GM18868 (cell line): ENCODE data around the gene C16orf74.

Experiments
- ATAC-seq: cut with Tn5 transposase; IDR thresholded peaks from one replicate; pipeline ENCODE4 v1.9.1; 2021; ENCODE audit warnings: mild to moderate bottlenecking, moderate library complexity; ENCODE audit not compliant: unreplicated experiment

The C16orf74 gene

DNA sequence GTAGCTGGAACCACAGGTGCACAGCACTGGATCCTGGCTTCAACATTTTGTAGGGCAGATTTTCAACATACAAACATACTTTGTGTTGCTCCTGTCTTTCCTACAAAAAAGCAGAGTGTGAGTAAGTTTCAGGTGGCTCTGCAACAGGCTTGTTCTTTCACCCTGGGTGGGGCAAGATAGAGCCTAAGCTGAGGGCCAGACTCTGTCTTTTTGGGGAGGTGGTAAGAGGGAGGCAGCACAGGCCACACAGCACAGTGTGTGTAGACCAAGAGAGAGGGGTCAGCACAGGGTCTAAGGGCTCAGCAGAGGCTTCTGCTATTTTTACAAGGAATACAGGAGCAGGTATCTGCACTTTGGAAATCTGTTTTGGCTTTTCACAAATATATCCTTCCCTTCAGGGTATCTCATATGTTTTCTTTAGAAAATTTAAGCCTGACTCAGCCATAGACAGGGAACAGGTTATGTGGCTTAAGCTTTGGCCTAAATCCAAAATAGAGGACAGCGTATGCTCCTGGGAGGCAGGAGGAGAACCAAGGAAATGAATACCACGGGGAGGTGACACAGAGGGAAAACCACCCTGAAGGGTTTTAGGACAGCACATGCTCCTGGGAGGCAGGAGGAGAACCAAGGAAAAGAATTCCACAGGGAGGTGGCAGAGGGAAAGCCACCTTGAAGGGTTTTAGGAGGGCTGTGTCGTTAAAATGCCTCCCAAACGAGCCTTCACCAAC, 26.9 kb upstream of the C16orf74 start:
- ATAC-seq, result no peak

DNA sequence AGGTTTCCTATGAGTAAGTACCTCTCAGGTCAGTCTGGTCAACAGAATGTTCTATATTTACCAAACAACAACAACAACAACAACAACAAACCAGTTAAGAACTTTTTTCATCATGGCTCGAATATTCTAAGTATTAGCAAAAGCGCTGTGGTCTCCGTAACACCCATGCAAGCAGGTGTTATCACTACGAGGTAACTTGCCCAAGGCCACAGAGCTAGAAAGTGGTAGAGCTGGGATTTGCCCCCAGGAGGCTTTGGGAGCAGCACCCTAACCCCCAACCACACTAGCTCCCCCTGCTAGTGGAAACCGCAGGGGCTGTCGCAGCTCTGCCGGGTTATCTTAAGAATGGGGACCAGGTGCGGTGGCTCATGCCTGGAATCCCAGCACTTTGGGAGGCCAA, 23.9 kb upstream of the C16orf74 start:
- ATAC-seq, result no peak

DNA sequence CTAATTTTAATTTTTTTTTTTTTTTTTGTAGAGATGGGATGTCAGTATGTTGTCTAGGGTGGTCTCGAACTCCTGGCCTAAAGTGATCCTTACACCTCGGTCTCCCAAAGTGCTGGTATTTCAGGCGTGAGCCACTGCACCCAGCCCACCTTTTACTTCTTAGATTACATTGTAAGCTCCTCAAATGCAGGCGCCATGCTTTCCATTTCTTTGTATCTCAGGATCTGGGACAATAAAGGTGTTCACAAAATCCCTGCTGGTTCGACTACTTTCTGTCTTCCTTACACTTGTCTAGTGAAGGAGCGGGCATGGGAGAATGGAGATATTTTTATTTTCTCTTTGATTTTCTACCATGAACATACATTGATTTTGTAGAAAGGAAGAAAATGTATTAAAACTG, 23.2 kb upstream of the C16orf74 start:
- no peak for ATAC-seq

DNA sequence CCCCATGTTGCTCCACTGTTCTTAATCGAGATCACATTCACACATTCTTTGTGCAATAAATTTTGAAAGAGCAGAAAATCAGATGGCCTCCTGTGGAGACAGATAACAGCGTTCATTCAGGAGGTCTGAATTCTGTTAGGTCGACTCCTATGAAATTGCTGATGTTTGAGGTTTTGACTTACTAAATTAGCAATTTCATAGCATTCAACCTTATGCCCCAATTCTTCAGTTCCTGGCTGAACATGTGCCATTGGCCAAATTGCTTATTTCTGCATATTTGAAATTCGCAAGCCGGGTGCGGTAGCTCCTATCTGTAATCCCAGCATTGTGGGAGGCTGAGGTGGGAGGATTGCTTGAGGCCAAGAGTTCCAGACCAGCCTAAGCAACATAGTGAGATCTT, 22.1 kb upstream of the C16orf74 start:
- no peak for ATAC-seq

DNA sequence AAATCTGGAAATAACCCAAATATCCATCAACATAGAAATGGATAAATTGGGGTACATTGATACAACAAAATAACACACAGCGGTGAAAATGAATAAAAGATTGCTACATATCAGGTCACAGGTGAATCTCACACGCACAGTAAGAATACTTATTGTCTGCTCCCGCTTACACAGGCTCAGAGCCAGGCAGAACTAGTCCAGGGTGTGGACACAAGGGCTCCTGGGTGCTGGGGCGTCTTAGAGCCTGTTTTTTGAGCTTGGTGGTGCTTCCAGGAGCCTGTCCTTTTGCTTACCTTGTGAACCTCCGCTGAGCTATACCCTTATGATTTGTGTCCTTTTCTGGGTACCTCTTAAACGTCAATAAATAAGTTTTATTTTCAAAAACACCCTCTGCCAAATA, 19.8 kb upstream of the C16orf74 start:
- ATAC-seq, result no peak

DNA sequence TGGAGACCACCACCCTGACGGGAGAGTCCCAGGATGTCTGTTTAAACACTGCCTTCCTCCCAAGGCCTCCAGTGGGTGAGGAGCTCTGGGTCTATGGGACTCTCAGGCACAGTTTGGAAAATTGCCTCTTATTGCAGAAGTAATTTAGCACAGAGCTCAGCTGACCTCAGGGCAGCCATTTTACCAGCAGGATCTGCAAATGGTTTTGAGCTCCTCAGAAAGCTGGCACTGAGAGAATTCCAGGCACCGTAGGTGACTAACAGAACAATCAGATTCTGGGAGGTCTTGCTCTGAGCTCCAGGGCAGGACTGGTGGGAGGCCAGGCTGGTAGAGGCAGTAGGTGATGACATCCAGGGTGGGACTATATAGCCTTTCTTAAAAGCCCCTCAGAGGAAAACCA, 17.3 kb upstream of the C16orf74 start:
- ATAC-seq, result no peak

DNA sequence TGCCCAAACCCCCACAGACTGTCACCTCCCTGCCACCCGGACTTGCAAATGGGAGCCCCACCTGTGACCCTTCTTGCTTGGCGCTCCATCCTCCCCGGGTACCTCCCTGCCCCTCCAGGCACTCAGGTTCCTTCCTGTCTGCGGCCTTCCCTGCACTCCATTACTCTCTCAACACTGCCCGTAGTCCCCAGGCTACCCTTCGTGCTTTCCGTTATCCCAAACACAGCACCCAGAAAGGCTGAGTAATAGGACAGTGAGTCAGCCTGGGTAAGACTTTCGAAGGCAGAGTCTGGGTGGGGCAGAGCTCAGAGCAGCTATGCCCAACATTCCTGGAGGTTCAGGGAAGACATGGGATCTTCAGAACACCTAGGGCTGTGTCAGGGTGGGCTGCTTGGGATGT, 16.6 kb upstream of the C16orf74 start:
- no peak for ATAC-seq

DNA sequence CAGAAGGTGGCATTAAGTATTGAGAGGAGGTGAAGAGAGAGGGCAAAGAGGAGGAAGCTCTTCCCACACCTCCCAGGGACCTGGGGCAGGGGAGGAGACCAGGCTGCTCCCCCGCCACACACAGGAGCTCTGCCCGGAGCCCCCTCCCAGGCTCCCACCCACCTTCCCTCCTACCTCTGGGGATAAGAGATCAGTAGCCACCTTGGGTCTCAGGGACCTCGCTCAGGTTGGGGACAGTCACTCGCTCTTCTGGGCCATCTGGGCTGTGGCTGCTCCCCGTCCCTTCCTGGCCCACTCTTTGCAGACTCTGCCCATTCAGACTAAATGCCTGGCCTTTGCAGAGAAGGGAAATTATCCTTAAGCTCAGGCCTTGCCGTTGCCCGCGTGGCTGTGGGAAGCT, 14.9 kb upstream of the C16orf74 start:
- no peak for ATAC-seq

DNA sequence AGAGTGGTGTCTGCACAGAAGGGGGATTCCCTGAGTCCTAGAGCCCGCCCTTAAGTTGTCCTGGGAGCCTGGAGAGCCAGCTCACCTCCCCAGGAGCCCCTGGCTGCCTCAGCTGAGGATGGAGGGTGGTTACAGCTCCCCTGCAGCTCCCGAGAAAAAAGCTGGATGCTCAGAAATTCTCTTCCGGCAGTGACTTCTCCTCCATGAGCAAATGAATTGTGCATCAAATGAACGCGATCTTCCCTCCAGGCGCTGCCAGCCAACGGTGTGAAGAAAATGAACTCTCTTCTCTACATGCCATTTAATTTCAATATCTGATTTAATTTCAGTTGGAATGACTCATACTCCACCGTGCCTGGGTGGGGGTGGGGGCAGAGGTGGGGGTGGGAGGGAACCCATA, 14.3 kb upstream of the C16orf74 start:
- no peak for ATAC-seq

DNA sequence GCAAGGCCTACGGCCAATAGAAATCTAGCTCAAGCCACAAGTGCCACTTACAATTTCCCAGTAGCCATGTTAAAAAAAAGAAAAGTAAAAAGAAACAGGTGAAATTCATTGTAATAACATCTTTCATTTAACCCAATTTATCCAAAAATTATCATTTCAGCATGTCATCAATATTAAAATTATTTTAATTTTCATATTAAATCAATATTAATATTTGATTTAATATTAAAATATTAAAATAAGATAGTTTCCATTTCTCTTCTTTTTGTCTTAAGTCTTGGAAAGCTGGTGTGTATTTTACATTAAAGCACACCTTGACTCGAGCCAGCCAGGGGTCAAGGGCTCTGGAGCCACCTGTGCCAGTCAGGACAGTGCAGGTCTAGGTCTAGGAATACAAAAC, 12.7 kb upstream of the C16orf74 start:
- ATAC-seq, result no peak

DNA sequence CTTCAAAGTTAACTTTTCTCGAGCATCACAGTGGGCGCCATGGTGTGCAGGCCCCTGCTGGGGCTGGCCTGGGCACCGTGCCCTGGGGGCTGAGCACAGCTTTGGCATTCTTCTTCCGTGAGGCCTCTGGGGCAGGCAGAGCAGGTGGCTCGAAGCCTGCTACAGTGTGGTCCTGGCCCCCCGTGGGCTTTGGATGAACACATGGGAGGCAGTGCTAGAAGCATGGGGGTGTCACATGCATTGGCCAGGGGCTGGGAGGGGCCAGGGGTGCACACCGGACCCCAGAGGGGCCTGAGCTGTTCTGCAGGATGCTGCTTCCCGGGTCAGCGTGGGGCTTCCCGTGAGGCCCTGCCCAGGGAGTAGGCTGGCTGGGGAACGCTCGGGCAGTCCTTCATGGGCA, 12.1 kb upstream of the C16orf74 start:
- ATAC-seq, result no peak

DNA sequence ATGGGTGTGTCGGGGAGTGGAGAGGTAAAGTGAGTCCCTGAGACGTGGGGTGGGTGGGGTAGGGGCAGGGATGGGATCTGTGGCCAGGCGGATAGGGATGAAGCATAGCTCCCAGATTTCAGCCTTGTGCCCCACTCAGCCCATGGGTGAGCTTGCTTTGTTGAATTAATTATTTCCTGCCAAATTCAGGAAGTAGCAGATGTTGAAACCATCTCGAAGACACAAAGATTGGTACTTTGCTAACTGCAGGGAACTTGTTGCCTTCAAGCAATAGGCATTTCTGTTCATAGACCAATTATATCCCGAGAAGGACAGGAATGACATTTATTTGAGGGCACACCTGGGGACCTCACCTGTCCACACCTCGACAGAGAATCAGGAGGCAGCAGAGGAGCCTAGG, 11.0 kb upstream of the C16orf74 start:
- ATAC-seq, result no peak

DNA sequence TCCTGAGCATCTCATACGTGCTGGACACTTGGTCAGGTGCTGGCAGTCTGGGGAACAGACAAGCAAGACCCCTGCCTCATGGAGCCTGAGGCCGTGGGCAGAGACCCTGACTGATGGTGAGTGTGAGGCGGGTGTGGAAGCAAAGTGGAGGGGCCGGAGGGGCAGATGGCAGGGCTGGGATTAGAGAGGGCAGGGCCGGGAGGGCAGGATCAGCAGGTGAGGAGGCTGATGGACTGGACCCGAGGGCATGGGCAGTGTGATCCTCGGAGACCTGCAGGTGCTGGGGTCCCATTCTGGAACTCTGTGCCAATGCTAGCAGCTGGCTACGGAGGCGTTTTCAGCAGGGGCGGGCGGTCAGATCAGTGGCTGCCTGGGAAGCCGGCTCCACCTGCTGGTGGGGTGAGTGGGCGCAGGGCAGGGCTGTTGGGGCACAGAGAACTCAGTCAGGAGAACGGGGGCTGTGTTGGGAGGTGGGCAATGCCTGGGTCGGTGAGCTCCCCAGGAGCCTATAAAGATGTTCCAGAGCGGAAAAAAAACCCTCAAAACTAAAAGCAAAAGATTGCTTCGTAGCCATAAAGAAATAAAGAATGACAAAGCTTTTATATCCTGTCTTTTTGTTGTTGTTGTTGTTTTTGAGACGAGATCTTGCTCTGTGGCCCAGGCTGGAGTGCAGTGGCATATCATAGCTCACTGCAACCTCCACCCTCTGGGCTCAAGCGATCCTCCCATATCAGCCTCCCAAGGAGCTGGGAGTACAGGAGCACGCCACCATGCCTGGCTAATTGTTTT, 8.9 kb upstream of the C16orf74 start:
- peak; percentile 25 for ATAC-seq

DNA sequence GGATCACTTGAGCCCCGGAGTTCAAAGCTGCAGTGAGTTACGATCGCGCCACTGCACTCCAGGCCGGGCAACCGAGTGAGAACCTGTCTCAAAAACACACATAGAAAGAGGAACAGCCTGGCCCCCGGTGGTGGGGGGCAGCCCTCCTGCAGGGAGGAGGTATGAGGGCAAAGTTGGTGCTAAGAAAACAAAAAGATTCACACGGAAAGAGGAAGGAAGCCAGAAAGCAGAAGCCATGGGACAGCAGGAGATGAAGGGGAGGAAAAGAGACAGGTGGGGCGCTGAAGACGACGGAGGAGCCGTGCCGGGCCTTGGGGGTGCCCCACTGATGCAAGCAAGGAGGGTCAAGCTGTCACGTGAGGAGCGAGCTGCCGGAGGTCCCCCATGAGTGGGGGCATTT, 8.2 kb upstream of the C16orf74 start:
- ATAC-seq, result no peak

DNA sequence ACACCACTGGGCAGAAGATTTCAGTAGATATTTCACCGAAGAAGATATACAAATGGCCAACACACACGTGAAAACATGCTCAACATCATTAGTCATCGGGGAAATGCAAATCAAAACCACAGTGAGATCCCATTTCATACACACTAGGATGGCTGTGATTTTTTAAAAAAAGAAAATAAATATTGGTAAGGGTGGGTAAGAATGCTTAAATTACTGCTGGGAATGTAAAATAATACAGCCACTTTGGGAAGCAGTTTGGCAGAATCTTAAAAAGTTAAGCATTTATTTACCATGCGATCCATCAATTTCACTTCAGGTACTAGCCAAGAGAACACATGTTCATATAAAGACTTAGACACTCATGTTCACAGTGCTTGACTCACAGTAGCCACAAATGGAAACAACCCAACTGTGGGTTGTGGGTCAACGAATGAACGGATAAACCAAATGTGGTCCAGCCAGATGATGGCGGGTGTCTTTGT, 6.5 kb upstream of the C16orf74 start:
- peak; percentile 30 for ATAC-seq

DNA sequence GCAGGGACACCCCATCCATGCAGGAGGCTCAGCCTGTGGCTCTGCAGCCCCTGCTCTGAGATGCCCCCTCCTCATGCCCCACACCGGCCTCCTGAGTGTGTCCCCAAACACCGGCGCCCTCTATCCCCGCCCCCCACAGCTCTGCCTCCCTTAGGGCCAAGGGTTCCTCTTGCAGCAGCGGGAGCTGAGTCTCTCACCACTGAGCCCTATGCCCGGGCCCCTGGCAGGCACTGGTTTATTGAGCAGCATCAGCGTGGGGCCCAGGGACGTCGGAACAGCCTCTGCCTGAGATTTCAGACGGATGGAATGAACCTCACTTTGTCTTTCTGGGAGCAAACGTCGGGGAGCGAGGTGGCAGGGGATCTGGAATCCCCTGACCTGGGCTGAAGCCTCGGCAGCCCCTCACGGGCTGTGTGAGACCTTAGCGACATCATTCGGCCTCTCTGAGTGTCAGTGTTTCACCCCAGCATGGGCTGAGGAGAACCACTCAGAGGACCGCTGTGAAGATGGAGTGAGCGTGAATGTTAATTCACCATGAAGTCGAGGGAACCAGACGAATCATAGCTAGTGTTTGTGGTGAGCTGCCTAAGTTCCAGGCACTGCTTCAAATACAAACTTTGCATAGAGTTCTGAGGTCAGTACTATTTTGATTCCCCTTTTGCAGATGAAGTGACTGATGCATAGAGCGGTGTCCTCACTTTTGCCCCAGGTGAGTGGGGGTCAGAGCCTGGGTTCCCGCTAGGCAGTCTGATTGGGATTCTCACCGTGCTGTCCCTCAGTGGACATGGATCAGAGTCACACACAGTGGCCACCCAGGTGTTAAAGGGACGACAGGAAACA, 5.3 kb upstream of the C16orf74 start:
- ATAC-seq, result peak; percentile 31

DNA sequence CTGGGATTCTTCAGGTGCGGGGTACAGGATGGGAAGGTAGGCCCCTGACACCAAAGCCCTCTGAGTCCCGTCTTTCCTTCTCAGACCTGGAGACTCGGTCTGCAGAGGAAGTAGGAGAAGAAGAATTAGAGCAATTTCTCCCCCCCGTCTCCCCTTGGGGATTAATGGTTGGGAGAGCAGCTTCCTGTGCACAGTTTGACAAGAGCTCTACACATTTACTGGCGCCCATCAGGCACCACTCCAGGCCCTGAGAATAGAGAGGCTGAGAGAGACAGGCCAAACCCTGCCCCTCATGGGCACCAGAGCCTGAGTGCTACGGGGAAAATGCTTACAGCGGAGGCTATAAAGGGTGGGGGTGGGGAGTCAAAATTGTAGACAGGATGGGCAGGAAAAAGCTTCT, 3.5 kb upstream of the C16orf74 start:
- ATAC-seq, result no peak

DNA sequence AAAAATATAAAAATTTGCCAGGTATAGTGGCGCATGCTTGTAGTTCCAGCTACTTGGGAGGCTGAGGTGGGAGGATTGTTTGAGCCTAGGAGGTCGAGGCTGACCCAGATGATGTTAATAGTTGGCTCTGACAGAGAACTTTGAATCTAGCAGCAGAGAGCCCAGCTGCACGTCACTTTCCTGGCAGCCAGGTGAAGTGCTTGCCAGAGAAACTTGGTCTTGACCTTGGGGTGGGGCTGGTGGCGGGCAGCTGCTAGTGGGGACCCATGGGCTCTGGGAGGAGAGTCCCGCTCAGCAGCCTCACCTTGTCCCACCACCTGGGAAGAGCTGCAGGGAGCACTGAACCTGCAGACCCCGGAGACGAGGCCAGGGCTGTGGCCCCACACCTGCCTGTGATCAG, 3.1 kb upstream of the C16orf74 start:
- ATAC-seq, result no peak

DNA sequence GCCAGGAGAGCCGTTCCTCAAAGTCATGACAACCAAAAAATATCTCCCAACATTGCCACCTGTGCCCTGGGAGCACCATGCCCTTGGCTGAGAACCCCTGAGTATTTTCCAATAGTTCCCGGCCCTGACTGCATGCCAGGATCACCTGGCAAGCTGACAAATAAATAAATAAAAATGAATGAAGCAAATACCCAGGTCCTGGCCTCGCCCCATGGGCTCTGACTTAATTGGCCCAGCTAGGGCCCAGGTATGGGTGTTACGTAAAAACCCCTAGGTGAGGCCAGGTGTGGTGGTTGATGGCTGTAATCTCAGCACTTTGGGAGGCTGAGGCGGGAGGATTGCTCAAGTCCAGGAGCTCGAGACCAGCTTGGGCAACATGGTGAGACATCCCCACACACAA, 2.7 kb upstream of the C16orf74 start:
- no peak for ATAC-seq

DNA sequence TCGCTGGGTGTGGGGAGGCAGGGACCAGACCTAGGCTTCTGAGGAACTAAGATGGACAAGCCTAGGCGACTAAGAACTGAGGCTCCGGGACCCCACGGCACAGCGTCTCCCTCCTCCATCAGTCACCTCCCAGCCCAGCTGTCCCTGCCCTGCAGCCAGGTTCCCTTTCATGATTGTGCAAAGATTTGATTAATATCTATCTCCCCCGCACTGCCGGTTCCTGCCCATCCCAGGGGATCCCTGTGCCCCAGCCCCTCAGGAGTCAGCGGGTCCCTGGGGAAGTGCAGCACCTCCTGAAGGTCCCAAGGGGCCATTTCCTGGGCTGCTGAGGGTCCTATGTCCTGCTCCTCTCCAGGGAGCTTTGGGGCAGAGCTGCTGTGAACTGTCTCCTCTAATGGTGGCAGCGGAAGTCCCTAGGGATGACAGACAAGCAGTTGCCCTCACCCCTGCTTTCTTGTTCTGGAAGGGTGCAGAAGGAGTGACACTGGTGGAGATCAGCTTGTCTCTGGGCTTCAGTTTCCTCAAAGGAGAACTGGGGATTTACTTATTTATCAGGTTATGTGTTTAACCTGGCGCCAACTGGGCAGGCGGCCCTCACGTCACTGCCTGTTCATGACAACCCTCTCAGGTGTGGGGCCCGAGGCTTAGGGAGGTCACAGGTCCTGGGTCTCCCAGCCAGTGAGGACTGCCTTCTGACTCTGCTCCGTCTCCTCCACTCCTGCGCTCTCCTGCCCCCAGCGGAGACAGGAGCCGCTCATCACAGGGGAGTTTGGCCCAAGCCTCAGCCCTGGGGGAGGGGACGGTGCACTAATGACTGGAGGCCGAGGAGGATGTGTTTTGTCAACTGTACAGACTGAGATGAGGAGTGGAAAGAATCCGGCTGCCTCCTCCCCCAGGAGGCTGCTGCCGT, 1.9 kb upstream of the C16orf74 start:
- no peak for ATAC-seq
